Smooth muscle cell (in vitro differentiated cells): ENCODE data around the gene NUDCD3. TPM values are rescaled to one million over a fixed set of nuclear protein-coding genes. Genes with fewer than 3 reads are reported as not detected.

Experiments used
- DNase-seq: peaks from one replicate; lab custom pipeline; 2025; ENCODE audit not compliant: unreplicated experiment; lab: John Stamatoyannopoulos, UW
- H2AFZ ChIP-seq: fragments of 200-600 bp; sonication (generic); 2 replicates; pipeline ENCODE4 v1.6.0; 2016; ENCODE audit warnings: antibody characterized with exemption, low read depth, mild to moderate bottlenecking
- H3F3A ChIP-seq: fragments of 200-600 bp; sonication (generic); 2 replicates; pipeline ENCODE4 v1.6.0; 2017; ENCODE audit warnings: antibody characterized with exemption, low read depth
- H3K27ac ChIP-seq: fragments of 200-600 bp; sonication (generic); 2 replicates; pipeline ENCODE4 v1.5.1; 2016; ENCODE audit warnings: low read depth, mild to moderate bottlenecking
- H3K27me3 ChIP-seq: fragments of 200-600 bp; sonication (generic); 2 replicates; pipeline ENCODE4 v1.6.1; 2016; ENCODE audit warnings: low read depth, mild to moderate bottlenecking
- H3K36me3 ChIP-seq: fragments of 200-600 bp; sonication (generic); 2 replicates; pipeline ENCODE4 v1.5.1; 2016; ENCODE audit warnings: low read depth
- H3K4me1 ChIP-seq: fragments of 200-600 bp; sonication (generic); 2 replicates; pipeline ENCODE4 v1.5.1; 2016; ENCODE audit warnings: low read depth
- H3K4me2 ChIP-seq: fragments of 200-600 bp; sonication (generic); 2 replicates; pipeline ENCODE4 v1.6.0; 2016; ENCODE audit warnings: mild to moderate bottlenecking
- H3K4me3 ChIP-seq: fragments of 200-600 bp; sonication (generic); 2 replicates; pipeline ENCODE4 v1.5.1; 2016; ENCODE audit warnings: mild to moderate bottlenecking
- H3K79me2 ChIP-seq: fragments of 200-600 bp; sonication (generic); 2 replicates; pipeline ENCODE4 v1.6.0; 2016; ENCODE audit warnings: low read depth, mild to moderate bottlenecking
- H3K9ac ChIP-seq: fragments of 200-600 bp; sonication (generic); 2 replicates; pipeline ENCODE4 v1.6.0; 2016; ENCODE audit warnings: low read depth
- H3K9me3 ChIP-seq: fragments of 200-600 bp; sonication (generic); replicated peaks from 2 replicates; pipeline ENCODE4 v1.5.1; 2016; ENCODE audit warnings: low read depth
- H4K20me1 ChIP-seq: fragments of 200-600 bp; sonication (generic); 2 replicates; pipeline ENCODE4 v1.6.0; 2016; ENCODE audit warnings: low read depth
- WGBS: methylation state at CpG from one replicate; pipeline ENCODE4 v1.1.7; 2016; ENCODE audit warnings: low lambda C conversion rate; 5-methylcytosine and 5-hydroxymethylcytosine counted together
- polyA plus RNA-seq: library from polyadenylated mRNA; unstranded; fragments of >200 nt; fragmentation: Nextera tagmentation; extraction: Ambion mirVana; gene quantifications from 2 replicates; pipeline ENCODE4 v1.2.1, GENCODE V29; 2016
- total RNA-seq: library from RNA; depleted of rRNA; stranded (reverse); fragments of >200 nt; gene quantifications from 2 replicates; pipeline ENCODE4 v1.2.3, GENCODE V29; 2014
- TF ChIP-seq, protein P1 (sequence below): fragments of 200-600 bp; sonication (generic); IDR thresholded peaks from 2 replicates; pipeline ENCODE4 v1.5.1; 2017; ENCODE audit warnings: borderline replicate concordance, mild to moderate bottlenecking, antibody characterized with exemption; ENCODE audit not compliant: insufficient read depth, poor library complexity, severe bottlenecking

NUDCD3 gene
- total and polyA plus RNA-seq, 2 experiments from 2014 or later: 32.2 to 56.3 TPM

DNA sequence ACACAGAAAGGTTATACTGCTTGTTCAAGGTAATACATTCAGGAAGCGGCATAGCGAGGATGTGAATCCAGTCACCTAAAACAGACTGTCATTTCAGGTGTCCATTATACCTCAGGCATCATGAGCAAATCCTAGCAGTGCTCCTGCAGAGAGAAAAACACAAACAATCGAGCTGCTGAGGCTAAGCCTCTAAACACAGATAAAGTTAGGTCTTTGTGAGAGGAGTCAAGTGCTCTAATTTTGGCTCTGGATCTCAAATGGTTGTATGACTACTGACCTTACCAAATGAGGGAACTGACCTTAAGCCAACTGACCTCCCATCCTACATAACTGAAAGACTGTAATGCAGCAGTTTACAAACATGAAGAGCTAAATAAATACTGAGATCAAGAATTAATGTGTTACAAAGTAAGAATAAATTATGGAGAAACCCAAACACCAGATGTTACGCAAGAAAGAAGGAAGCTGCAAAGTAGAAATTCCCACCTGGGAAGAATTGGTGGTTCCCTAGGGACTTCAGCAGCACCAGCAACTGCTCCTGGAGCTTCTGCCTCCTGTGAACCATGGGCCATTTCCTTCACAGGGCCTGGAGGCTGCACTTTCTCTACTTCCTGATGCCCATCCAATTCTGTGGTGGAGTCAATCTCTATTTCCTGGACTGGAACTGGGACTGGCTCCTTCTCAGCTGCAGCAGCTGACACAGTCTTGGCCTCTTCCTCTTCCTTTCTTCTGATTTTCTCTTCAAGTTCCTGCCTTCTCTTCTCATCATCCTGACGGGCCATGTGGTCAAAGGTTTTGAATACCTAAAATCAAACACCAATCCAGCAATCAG lies 5.8 kb downstream of the NUDCD3 start:
- H3F3A ChIP-seq: no peaks in the 10 kb centered on the region
- H3K4me3 ChIP-seq: no peak overlapping the region
- no peaks in the 10 kb centered on the region for H3K27me3 ChIP-seq
- TF ChIP-seq, protein P1, sequence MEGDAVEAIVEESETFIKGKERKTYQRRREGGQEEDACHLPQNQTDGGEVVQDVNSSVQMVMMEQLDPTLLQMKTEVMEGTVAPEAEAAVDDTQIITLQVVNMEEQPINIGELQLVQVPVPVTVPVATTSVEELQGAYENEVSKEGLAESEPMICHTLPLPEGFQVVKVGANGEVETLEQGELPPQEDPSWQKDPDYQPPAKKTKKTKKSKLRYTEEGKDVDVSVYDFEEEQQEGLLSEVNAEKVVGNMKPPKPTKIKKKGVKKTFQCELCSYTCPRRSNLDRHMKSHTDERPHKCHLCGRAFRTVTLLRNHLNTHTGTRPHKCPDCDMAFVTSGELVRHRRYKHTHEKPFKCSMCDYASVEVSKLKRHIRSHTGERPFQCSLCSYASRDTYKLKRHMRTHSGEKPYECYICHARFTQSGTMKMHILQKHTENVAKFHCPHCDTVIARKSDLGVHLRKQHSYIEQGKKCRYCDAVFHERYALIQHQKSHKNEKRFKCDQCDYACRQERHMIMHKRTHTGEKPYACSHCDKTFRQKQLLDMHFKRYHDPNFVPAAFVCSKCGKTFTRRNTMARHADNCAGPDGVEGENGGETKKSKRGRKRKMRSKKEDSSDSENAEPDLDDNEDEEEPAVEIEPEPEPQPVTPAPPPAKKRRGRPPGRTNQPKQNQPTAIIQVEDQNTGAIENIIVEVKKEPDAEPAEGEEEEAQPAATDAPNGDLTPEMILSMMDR: no peak
- H3K4me1 ChIP-seq: peaks cover 9% of the 10 kb centered on the region
- peaks cover 65% of the 10 kb centered on the region for H3K79me2 ChIP-seq
- peaks cover 48% of the 10 kb centered on the region for H4K20me1 ChIP-seq
- no peak overlapping the region for H2AFZ ChIP-seq
- no peak overlapping the region for H3K4me2 ChIP-seq
- DNase-seq: no peak
- H3K9ac ChIP-seq: no peak overlapping the region
- H3K36me3 ChIP-seq: peaks cover 33% of the 10 kb centered on the region
- H3K27ac ChIP-seq: no peak overlapping the region
- no peaks in the 10 kb centered on the region for H3K9me3 ChIP-seq
- 97% methylated on average over 5 of the region's 5 CpGs for WGBS

DNA sequence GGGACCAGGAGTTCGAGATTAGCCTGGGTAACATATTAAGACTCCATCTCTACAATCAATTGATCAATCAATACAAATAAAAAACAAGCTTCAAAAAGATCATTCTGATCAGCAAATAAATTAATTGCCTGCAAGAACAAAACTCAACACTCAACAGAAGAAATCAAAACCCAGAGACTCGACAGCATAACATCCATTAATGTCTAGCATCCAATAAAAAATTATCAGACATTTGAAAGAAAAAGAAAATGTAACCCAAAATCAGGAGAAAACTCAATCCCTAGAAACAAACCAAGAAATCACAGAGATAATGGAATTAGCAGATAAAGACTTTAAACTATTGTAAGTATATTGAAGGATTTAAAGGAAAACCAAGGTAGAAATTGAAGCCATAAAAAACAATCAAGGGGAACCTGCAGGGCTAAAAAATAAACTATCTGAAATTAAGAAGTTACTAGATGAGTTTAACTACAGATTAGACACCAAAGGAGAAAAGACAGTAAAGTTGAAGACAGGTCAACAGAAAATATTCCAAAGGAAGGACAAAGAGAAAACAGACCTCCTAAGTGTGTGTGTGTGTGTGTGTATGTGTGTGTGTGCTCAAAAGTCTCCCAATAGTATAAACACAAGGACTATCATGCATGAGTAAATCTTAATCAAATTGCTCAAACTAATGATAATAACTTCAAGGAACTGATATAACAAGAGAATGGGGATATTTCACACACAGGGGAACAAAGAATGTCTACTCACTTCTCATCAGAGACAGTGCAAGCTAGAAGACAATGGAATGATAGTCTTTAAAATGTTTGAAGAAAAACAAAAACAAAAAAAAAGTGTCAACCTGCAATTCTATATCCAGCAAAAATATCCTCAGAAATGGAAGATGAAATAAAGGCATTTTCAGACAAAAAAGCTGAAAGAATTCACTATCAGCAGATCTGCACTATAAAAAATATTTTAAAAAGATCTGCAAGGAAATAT lies 7.7 kb downstream of the NUDCD3 start:
- Histone ChIP-seq H3K9me3 (no peaks in the 10 kb centered on the region), H3K27me3 (no peaks in the 10 kb centered on the region), H2AFZ (no peak overlapping the region), H3K4me3 (no peak overlapping the region), H3F3A (no peaks in the 10 kb centered on the region), H3K4me1 (no peaks in the 10 kb centered on the region), H3K79me2 (peaks cover 49% of the 10 kb centered on the region), H4K20me1 (peaks cover 58% of the 10 kb centered on the region), H3K27ac (no peak overlapping the region), H3K9ac (no peak overlapping the region), H3K4me2 (no peak overlapping the region), H3K36me3 (peaks cover 33% of the 10 kb centered on the region)
- 100% methylated on average over 2 of the region's 2 CpGs for WGBS
- DNase-seq: no peak
- TF ChIP-seq, protein P1: no peak

DNA sequence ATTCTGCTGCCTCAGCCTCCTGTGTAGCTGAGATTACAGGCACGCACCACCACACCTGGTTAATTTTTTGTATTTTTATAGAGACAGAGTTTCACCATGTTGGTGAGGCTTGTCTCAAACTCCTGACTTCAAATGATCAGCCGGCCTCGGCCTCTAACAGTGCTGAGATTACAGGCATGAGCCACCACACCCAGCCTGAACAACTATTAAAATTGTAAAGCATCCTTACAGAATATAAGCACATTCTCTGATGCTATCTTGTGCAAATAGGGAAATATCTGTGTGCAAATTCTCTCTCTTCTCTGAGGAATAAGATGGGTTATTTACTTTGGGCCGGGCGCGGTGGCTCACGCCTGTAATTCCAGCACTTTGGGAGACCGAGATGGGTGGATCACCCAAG lies 12.5 kb downstream of the NUDCD3 start:
- Histone ChIP-seq H4K20me1 (peaks cover 80% of the 10 kb centered on the region), H2AFZ (no peak overlapping the region), H3F3A (no peaks in the 10 kb centered on the region), H3K36me3 (peaks cover 14% of the 10 kb centered on the region), H3K9me3 (no peaks in the 10 kb centered on the region), H3K27ac (no peak overlapping the region), H3K4me2 (no peak overlapping the region), H3K9ac (no peak overlapping the region), H3K27me3 (no peaks in the 10 kb centered on the region), H3K79me2 (peaks cover 39% of the 10 kb centered on the region), H3K4me1 (no peaks in the 10 kb centered on the region), H3K4me3 (no peak overlapping the region)
- WGBS: 97% methylated on average over 8 of the region's 8 CpGs
- DNase-seq: no peak
- TF ChIP-seq, protein P1: no peak
